ENCODE measurements around the gene HOXA2. TPM values are rescaled to one million over a fixed set of nuclear protein-coding genes. Genes with fewer than 3 reads are reported as not detected.
A peak's percentile ranks its signal among the peaks of the same experiment; 100 is the strongest.

The HOXA2 gene
- total and polyA plus RNA-seq, 2 of the 8 experiments (the other 6 are each of a cell fraction or from before 2014, with no cell fraction given): not detected

DNA sequence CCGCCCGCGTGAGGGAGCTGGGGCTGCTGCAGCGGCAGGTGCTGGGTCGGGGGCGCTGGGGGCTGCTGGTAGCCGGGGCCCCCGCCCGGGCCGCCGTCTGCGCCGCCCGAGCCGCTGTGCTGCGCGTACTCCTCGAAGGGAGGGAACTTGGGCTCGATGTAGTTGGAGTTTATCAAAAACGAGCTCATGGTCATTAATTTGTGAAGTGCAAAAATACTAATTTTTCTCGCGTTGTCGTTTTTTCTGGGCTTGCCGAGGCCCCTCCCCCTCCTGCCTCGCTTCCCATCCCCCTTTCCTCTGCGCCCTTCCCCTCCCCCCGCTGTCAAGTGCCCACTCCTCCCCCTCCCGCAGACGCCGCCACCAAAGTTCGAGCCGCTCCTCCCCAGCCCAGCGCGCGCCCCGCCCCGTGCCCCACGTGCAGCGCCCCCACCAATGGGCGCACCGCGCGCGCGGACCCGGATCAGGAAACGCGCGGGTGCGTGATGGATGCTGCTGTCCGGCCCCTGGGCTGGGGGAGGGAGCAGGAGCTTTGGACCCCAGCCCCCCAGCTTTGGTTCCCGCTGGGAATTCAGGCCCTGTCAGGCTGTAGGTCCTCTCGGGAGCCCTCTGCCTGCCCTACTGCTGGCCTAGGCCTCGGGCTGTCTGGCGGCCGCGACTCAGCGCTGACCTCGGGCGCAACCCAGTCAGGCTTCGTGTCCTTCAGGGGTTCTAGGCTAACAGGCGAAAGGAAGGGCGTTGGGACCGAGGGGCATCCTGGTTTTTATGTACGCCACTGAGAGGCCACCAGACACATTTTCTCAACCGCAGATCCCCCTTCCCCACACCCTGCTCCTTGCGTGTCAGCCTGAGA, 28.3 kb upstream of the HOXA2 start, which contains the start of gene HOXA4 (continued):
- TF ChIP-seq GABPA (IDR thresholded peaks at IDR 0.05; ENCODE audit: borderline replicate concordance, insufficient read depth, low read length) (no peak), EP300 (IDR thresholded peaks at IDR 0.05; ENCODE audit: borderline replicate concordance in 1 of 2, low read depth in 2 of 2, low read length in 2 of 2) (no peak), RXRA (IDR thresholded peaks at IDR 0.05; ENCODE audit: insufficient read depth, low read depth, low read length) (no peak), HDAC2 (IDR thresholded peaks at IDR 0.05; ENCODE audit: borderline replicate concordance in 1 of 2, low read depth in 2 of 2, low read length in 2 of 2) (peak; percentile 25 to 62; a peak in 1 of 4 replicates), CEBPB (IDR thresholded peaks at IDR 0.05; ENCODE audit: low read depth, low read length) (no peak), RAD21 (IDR thresholded peaks at IDR 0.05 in 1 of 2, conservative IDR thresholded peaks at IDR 0.05 in 1 of 2; ENCODE audit: low read depth in 2 of 2, low read length in 2 of 2) (no peak), SIX5 (IDR thresholded peaks at IDR 0.05; ENCODE audit: low read depth, low read length) (no peak), KDM1A (IDR thresholded peaks at IDR 0.05; ENCODE audit: borderline replicate concordance, low read length) (peak; percentile 72; the same call in 1 of the 2 replicates), YY1 (IDR thresholded peaks at IDR 0.05; ENCODE audit: low read depth, low read length) (no peak), CTBP2 (IDR thresholded peaks at IDR 0.05; ENCODE audit: borderline replicate concordance, insufficient read depth, insufficient read length, low read length) (peak; percentile 61), BRCA1 (IDR thresholded peaks at IDR 0.05; ENCODE audit: low read depth, low read length) (no peak), POLR2A (IDR thresholded peaks at IDR 0.05; ENCODE audit: control extremely low read depth in 1 of 2, low read depth in 2 of 2, low read length in 2 of 2) (no peak), NANOG (IDR thresholded peaks at IDR 0.05; ENCODE audit: insufficient read depth, low read depth, low read length, poor library complexity, severe bottlenecking) (peak; percentile 44), CHD2 (IDR thresholded peaks at IDR 0.05; ENCODE audit: low read length) (peak; percentile 60)
- TF ChIP-seq, protein P1, sequence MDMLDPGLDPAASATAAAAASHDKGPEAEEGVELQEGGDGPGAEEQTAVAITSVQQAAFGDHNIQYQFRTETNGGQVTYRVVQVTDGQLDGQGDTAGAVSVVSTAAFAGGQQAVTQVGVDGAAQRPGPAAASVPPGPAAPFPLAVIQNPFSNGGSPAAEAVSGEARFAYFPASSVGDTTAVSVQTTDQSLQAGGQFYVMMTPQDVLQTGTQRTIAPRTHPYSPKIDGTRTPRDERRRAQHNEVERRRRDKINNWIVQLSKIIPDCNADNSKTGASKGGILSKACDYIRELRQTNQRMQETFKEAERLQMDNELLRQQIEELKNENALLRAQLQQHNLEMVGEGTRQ (IDR thresholded peaks at IDR 0.05; ENCODE audit: low read length): peak; percentile 95
